Activated CD4-positive, alpha-beta T cell treated with anti-CD3 and anti-CD28 coated beads, Interleukin-2, amount 50 U/mL, for 4 hours (primary cell): Measurements from ENCODE around the gene SMYD1.
A peak's percentile ranks its signal among the peaks of the same experiment; 100 is the strongest.
"Not testable (repeated sequence)": the region's sequence is repeated elsewhere in the genome, so short reads cannot be mapped to it uniquely, and the experiment has no call there.

Source experiments
- DNase-seq, 2 experiments: peaks; one replicate each; pipeline ENCODE4 v3.0.0-alpha.2; 2020

Gene SMYD1

DNA sequence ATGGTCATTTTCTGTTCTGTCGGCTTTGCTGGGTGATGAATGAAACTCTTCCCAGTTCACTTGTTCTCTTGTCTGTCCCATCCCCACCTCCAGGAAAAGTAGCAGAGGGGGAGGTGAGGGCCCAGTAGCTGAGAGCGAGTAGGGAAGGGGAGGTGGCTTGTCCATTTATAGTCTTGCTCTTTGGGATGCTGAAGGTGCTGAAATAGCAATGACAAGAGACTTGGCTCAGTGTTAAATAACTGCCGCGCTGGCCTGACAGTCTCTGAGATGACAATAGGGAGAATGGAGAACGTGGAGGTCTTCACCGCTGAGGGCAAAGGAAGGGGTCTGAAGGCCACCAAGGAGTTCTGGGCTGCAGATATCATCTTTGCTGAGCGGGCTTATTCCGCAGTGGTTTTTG, at the start of gene SMYD1:
Gene SMYD1 (plus strand): TSS at position 228 of the 400 bp plus-strand sequence. CDS start 40 bp downstream, at position 268.
- DNase-seq = no peak

DNA sequence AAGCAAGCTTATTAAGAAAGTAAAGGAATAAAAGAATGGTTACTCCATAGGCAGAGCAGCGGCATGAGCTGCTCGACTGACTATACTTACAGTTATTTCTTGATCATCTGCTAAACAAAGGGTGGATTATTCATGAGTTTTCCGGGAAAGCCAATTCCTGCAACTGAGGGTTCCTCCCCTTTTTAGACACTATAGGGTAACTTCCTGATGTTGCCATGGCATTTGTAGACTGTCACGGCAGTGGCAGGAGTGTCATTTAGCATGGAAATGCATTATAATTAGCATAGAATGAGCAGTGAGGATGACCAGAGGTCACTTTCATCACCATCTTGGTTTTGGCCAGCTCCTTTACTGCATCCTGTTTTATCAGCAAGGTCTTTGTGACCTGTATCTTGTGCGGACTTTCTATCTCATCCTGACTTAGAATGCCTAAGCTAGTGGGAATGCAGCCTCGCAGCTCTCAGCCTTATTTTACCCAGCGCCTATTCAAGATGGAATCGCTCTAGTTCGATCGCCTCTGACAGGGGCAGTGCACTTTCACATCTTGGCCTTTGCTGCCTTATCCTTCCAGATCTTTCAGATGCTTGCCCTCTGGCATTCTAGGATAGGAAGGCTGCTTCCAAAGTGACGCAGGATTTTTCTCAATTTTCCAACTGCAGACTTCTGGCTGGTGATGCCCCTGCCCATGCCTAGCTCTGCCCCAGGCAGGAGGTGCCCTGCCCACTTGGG, 49.4 kb upstream of the SMYD1 start:
- not testable (repeated sequence) for DNase-seq

DNA sequence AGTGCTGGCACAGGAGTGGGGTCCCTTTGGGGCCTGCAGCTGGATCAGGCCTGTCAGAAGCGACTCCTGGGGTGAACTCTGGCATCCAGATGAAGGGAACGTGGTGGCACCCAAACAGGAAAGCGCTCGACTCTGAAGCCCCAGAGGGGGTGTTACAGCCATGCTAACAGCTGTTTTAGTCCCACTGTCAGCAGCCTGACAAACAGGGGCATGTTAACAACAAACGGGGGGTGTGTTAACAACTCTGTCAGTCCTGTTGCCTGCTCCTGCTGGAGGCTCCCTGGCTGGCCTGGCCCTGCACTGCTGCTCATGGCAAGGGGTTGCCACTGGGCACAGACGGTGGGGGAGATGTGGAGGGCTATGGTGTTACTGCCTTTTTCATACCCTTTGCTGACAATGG, 48.7 kb upstream of the SMYD1 start:
- no peak for DNase-seq

DNA sequence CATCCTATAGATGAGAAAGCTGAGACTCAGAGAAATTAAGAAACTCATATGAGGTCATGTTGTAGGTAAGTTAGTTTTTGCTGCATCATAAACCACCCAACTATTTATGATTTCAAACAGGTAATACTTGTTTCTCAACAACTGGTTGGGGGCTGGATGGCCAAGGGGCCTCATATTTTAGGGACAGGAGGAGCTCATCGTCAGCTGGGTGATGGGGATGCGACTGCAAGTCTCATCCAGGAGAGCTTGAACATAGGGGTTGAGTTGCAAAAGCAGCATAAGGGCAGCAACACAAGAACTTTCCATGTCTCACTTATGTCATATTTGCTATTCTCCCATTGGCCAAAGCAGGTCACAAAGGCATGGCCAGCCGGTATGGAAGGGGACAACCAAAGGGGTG, 47.6 kb upstream of the SMYD1 start:
- no peak for DNase-seq

GRCh38 chr2:88022669-88022921, 45.0 kb upstream of the SMYD1 start:
- no peak for DNase-seq

GRCh38 chr2:88024509-88024908, 43.1 kb upstream of the SMYD1 start:
- DNase-seq = no peak

GRCh38 chr2:88027697-88028389, 39.8 kb upstream of the SMYD1 start:
- DNase-seq = no peak

- DNase-seq = no peak
Measured at GRCh38 chr2:88028931-88029330, 38.7 kb upstream of the SMYD1 start.

GRCh38 chr2:88032070-88032702, 35.4 kb upstream of the SMYD1 start:
- no peak for DNase-seq

- DNase-seq = no peak
Measured at GRCh38 chr2:88036182-88036581, 31.4 kb upstream of the SMYD1 start.

DNA sequence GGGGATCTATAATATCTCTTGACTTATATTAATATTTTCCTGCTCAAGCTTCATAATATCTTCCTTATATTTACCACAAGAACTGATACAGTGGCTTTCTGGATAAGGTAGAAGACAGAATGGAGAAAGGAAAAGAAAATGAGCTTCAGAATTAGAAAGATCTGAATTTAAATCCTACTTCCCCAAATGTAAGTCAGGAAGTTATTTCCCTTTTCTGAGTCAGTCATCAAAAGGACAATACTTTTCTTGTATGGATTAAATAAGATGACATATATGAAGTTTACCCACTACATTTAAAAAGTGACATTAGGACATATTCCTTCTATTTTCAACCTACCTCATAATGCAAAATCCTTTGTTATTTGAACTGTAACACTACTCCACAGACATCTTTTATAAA, 31.0 kb upstream of the SMYD1 start:
- no peak for DNase-seq

DNA sequence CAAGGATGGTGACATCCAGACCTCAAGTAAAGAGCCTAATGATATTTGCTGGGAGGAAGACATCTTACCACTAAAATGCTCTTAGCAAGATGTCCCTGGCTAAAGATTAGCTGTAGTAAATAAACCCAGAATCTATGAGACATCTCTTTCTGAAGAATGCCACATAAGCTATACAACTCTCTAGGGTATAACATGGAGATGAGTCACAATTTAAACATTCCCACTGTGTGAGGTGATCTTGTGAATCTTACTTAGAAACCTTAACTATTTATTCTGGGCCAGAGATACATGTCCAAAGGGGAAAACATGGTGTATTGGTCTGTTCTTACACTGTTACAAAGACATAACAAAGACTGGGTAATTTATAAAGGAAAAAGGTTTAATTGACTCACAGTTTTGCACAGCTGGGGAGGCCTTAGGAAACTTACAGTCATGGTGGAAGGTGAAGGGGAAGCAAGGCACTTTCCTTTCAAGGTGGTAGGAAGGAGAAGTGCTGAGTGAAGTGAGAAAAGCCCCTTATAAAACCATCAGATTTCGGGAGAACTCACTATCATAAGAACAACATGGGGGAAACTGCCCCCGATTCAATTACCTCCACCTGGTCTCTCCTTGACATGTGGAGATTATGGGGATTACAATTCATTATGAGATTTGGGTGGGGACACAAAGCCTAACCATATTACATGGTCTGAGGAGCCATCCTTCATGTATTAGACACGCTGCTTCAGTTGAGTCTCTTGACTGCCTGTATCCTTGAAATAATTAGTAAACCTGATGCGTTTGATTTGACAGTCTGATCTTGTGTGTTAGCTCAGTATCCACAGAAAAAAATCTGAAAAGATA, 29.1 kb upstream of the SMYD1 start:
- no peak for DNase-seq

DNA sequence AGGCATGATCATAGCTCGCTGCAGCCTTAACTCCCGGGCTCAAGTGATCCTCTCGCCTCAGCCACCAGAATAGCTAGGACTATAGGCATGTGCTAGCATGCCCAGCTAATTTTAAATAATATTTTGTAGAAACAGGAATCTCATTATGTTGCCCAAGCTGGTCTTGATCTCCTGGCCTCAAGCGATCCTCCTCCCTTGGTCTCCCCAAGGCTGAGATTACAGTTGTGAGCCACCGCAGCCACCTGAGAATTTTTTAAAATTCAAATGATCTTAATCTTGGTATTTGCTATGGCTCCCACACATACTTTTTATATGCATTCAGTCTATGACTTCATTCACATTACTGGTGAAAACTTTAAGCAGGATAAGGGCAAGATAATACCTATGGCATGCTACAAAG, 25.1 kb upstream of the SMYD1 start:
- no peak for DNase-seq

GRCh38 chr2:88045561-88045960, 22.1 kb upstream of the SMYD1 start:
- DNase-seq = not testable (repeated sequence)

GRCh38 chr2:88048541-88048940, 19.1 kb upstream of the SMYD1 start:
- no peak for DNase-seq

DNA sequence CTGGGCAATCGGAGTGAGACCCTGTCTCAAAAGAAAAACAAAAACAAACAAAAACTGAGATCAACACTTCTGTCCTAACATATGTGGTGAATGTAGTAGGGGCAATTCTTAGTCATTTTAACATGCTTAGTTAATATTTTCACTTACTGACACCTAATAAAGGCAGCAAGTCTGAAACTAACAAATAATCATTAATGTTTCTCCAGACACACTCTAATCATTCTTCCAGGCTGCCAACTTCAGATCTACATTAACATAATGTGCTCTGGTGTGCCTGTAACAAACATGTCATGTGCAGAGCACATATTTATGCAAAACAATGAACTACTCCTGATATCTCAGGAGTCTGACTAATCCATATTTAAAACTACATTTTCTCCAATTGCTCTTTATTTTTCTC, 18.0 kb upstream of the SMYD1 start:
- DNase-seq = no peak

DNA sequence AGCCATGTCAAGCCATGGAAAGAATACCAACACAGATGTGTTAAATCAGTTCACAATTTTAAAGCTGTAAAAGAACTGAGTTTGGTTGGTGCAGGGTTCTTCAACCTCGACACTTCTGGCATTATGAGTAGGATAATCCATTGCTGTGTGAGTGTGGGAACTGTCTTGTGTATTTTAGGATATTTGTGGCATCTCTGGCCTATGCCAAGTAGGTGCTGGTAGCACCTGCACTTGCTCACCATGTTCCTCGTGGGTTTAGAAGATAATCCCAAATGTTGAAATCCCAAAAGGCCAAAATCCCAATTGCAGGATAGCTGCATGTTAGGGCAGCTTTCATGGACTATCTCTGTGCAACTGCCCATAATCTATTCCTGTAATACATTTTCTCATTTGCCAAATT, 15.8 kb upstream of the SMYD1 start:
- DNase-seq = no peak

DNA sequence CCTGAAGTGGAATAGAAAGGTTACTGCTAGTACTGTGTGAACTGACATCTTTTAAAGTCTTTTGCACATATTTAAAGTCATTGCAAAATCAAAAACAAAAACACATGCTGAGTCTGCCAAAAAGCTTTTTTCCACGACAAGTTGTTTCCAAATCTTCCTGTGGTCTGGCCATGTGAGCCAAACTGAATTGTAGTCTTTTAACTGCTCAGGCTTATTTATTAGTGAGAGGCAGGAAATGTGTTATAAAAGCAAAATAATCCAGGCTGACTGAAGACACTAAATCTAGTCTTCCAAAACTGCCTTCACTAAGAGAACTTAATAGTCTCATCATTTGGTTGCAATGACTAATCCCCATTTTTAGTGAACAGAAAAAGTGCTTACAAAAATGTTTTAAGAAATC, 14.3 kb upstream of the SMYD1 start:
- DNase-seq = no peak

DNA sequence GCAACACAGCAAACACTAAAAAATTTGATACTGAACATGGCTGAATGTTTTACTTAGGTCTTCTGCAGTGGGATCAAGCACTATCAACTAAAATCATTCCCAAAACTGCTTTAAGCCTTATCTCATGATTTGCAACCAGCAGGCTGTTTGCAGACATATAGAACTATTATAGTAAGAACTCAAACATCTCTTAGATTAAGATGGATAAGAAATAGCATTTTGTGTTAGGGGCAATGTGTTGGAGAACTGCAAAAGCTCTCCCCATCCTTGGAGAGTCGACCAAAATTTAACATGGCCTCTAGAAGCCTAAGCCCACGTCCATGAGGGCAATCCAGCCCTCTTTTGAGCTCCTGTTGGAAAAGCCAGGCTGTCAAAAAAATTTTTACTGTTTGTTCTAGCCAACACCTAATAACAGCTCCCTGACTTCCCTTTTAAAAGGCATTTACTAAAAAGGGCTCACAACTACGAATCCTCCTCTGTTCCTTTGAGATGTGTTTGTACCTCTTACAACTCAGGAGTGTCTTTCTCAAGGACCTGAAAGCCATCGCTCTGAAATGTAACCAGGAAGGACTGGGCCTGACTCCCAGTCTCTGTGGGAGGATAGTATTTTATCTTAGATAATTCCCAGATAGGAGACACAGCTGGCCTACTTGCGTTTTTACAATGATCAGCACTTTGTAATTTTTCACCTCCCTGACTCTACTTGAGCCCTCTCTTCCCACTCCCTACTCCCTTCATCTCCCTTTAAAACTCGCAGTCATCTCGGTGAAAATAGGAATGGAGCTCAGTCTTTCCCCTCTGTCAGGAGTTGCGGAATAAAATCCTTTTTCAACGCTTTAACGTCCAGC, 13.5 kb upstream of the SMYD1 start:
- DNase-seq = no peak

- peak in 1 of 2 experiments; percentile 9 for DNase-seq
Measured at GRCh38 chr2:88054782-88055370, 12.7 kb upstream of the SMYD1 start.

DNA sequence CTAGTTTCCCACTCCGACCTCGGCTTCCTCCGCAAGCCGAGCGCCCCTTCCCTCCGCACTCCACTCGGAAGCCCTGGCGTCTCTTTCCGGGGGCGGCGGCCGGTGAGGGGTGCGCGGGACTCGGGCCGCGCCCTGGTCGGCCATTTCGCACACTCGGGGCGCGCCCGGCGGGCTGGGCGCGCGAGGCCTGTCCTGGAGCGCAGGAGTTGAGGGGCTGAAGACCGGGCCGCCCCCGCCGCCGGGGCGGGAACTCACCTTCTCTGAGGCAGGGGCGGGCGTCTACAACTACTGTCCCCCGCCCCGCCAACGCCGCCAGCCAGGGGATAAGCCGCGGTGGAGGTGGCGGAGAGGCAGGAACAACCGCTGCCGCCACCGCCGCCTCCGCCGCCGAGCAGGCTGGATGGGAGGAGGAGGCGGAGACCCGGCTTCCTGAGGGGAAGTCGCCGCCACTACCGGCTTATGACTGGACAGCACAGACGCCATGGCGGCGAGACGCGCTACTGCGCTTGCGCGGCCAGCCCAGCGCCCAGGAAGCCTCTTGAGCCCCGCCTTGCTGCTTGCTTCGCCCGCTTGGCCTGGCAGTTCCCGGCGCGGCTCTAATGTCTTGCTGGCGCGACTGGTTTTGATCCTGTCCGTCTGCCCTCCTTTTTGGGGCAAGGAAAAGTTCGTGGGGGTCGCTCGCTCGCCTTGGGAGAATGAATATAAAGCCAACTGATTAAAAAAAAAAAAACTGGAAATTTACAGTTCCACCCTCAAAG, 12.1 kb upstream of the SMYD1 start, which contains the start of gene KRCC1:
Gene KRCC1 (minus strand): TSS at position 413 of the 758 bp plus-strand sequence. CDS start 27,220 bp downstream, outside the sequence.
- peak; percentile 88 to 92 for DNase-seq
